Measurements from ENCODE around the gene SPAG5.

The SPAG5 gene

GRCh38 chr17:28555022-28555421, 43.8 kb downstream of the SPAG5 start:
- no peak for DNase-seq
- Histone ChIP-seq H3K36me3 (replicated peaks) (peaks cover 45% of the 10 kb centered on the region), H3K4me3 (ENCODE audit: low read depth, low read length) (no peak overlapping the region), H3K27me3 (replicated peaks) (no peaks in the 10 kb centered on the region), H3K27ac (no peak overlapping the region)
- TF ChIP-seq CTCF (IDR thresholded peaks at IDR 0.05; ENCODE audit: low read depth, low read length, missing control alignments) = no peak
- in situ Hi-C loops (cut with HindIII; ENCODE audit: low pct_ligation_motif_present, low sequenced_read_pairs) = no loop called here

GRCh38 chr17:28554565-28554964, 44.3 kb downstream of the SPAG5 start:
- H3K36me3 ChIP-seq (replicated peaks) = peaks cover 45% of the 10 kb centered on the region
- no peak for TF ChIP-seq CTCF (IDR thresholded peaks at IDR 0.05; ENCODE audit: low read depth, low read length, missing control alignments)
- no peaks in the 10 kb centered on the region for H3K27me3 ChIP-seq (replicated peaks)
- H3K4me3 ChIP-seq (ENCODE audit: low read depth, low read length) = no peak overlapping the region
- DNase-seq = no peak
- no peak overlapping the region for H3K27ac ChIP-seq
- in situ Hi-C loops (cut with HindIII; ENCODE audit: low pct_ligation_motif_present, low sequenced_read_pairs) = no loop called here

- peak overlapping the region; percentile 27 for H3K4me3 ChIP-seq (ENCODE audit: low read depth, low read length)
Observed at GRCh38 chr17:28553000-28553505, 45.8 kb downstream of the SPAG5 start.

DNA sequence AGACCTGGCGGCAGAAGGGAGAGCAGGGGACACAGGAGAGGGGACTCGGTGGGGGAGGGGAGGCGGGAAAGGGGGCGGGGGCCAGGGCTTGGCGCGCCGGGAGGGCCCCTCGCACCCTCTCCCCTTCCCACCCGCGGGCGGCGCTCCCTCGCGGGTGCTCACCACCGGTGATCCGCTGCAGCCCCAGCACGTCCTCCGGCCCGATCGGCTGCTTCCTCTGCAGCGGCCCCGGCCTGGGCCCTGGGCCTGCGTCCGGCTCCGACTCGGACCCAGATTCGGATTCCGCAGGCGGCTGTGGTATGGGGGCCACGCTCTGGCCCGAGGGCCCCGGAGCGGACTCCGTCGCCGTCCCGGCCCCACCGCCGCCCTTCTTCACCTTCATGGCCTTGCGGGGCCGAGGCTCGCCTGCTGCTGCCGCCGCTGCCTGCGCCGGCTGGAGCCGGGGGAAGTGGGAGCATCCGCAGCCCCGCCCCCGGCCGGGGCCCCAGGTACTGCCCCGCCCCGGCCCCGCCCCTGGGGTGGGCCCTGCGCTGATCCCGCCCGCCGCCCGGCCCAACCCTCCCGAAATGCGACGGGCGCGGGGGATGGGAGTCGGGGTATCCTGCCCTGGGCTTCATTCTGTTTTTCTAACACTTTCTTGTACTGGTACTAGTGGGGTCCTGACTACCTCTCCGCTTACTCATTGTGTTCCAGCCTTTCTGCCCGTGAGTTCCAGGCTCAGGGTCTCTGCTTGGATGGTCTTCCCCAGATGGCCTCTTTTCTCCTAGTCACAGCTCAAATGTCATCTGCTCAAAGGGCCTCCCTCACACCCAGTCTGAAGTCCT, 46.4 kb downstream of the SPAG5 start, which contains the start of gene UNC119:
Gene UNC119 (minus strand): TSS at position 449 of the 824 bp plus-strand sequence. CDS start 67 bp downstream, at position 382.
- peak; percentile 35 for DNase-seq
- in situ Hi-C loops (cut with HindIII; ENCODE audit: low pct_ligation_motif_present, low sequenced_read_pairs) = no loop called here
- Histone ChIP-seq H3K36me3 (replicated peaks) (peaks cover 34% of the 10 kb centered on the region), H3K27ac (no peak within 1 kb of the TSS), H3K4me3 (ENCODE audit: low read depth, low read length) (peak within 1 kb of the TSS; percentile 67), H3K27me3 (replicated peaks) (no peaks in the 10 kb centered on the region)
- TF ChIP-seq CTCF (IDR thresholded peaks at IDR 0.05; ENCODE audit: low read depth, low read length, missing control alignments) = no peak

More at GRCh38 chr17:28553000-28553505, 45.8 kb downstream of the SPAG5 start:
- no peaks in the 10 kb centered on the region for H3K27me3 ChIP-seq (replicated peaks)
- peaks cover 40% of the 10 kb centered on the region for H3K36me3 ChIP-seq (replicated peaks)
- TF ChIP-seq CTCF (IDR thresholded peaks at IDR 0.05; ENCODE audit: low read depth, low read length, missing control alignments) = no peak
- no peak overlapping the region for H3K27ac ChIP-seq
- DNase-seq = no peak
- in situ Hi-C loops (cut with HindIII; ENCODE audit: low pct_ligation_motif_present, low sequenced_read_pairs) = no loop called here

DNA sequence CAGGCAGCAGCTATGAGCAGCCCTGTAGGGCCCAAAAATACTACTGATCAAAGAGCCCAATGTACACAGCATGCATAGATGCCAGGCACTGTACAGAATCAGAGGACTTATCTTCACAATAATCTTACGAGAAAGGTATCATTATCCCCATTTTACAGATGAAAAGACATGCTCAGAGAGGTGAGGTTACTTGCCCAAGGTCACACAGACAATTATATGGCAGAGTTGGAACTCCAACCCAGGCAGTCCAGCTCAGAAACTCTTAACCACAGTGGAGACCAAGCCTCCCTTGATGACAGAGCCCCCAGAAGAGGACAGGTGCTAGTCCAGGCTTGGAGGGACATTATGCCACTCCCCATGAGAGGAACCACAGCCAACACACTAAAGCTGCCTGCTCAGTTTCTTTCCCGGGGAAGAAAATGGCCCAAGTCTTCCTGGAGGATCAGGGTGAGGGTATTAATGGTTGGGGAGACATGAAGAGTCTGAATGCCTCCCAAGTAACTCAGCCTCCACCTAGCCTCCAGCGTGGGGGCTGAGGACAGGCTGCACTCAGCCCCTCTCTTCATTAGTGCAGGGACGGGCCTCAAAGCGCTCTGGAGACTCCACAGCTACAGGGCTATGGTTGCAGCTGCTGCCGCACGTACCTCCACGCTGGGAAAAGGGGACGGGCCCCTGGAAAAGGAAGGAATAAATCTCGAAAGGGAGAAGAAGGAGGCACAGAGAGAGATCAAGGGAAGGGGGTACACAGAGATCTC, 47.2 kb downstream of the SPAG5 start:
- no peak for DNase-seq
- Histone ChIP-seq H3K4me3 (ENCODE audit: low read depth, low read length) (peak overlapping the region; percentile 67), H3K36me3 (replicated peaks) (peaks cover 30% of the 10 kb centered on the region), H3K27me3 (replicated peaks) (no peaks in the 10 kb centered on the region), H3K27ac (no peak overlapping the region)
- TF ChIP-seq CTCF (IDR thresholded peaks at IDR 0.05; ENCODE audit: low read depth, low read length, missing control alignments) = no peak
- in situ Hi-C loops (cut with HindIII; ENCODE audit: low pct_ligation_motif_present, low sequenced_read_pairs) = no loop called here
